H1 (cell line): ENCODE measurements around the gene EPN3. TPM values are rescaled to one million over a fixed set of nuclear protein-coding genes. Genes with fewer than 3 reads are reported as not detected.

ENCODE experiments used
- CTCF ChIA-PET: fragments of 300-600 bp; sonication (Branson Sonifier 250); formaldehyde crosslinking; loops from one replicate; lab custom pipeline; 2021; ENCODE audit not compliant: partially characterized antibody; lab: Charles Lee
- POLR2A ChIA-PET: fragments of 300-600 bp; sonication (Branson Sonifier 250); formaldehyde crosslinking; loops from one replicate; lab custom pipeline; 2021; ENCODE audit warnings: inconsistent platforms; ENCODE audit not compliant: partially characterized antibody; lab: Charles Lee
- DNase-seq, 2 experiments: peaks; one replicate each; pipeline versions ENCODE4 v3.0.0 to v3.0.0-alpha.2; 2010 to 2022; ENCODE audit warnings: low spot score in 2 of 2, low read depth in 1 of 2, mixed read lengths in 1 of 2
- FAIRE-seq: peaks from 2 replicates; lab custom pipeline; 2011; peaks lifted over from hg19 to GRCh38; lab: Jason Lieb, UNC
- H2AFZ ChIP-seq: 2 replicates; pipeline ENCODE4 v1.8.1; 2012; ENCODE audit warnings: low read length, inconsistent platforms
- H2AK5ac ChIP-seq: 2 replicates; pipeline ENCODE4 v1.6.1; 2013; ENCODE audit warnings: low read depth, low read length
- H2BK120ac ChIP-seq: replicated peaks from 2 replicates; pipeline ENCODE3; 2013; ENCODE audit warnings: low read depth, low read length, inconsistent platforms
- H2BK12ac ChIP-seq: 2 replicates; pipeline ENCODE4 v1.6.1; 2013; ENCODE audit warnings: low read depth, low read length
- H2BK15ac ChIP-seq: 2 replicates; pipeline ENCODE4 v1.6.1; 2013; ENCODE audit warnings: low read length
- H2BK20ac ChIP-seq: 2 replicates; pipeline ENCODE4 v1.6.1; 2013; ENCODE audit warnings: low read length
- H2BK5ac ChIP-seq: 2 replicates; pipeline ENCODE4 v1.6.1; 2013; ENCODE audit warnings: low read depth, low read length
- H3K14ac ChIP-seq: 2 replicates; pipeline ENCODE4 v1.6.1; 2013; ENCODE audit warnings: inconsistent platforms; ENCODE audit not compliant: insufficient read length
- H3K18ac ChIP-seq: 2 replicates; pipeline ENCODE4 v1.6.1; 2013; ENCODE audit warnings: low read length; ENCODE audit errors: extremely low read depth
- H3K23ac ChIP-seq: 2 replicates; pipeline ENCODE4 v1.6.1; 2013; ENCODE audit warnings: inconsistent platforms; ENCODE audit not compliant: insufficient read length
- H3K23me2 ChIP-seq: 2 replicates; pipeline ENCODE4 v1.6.1; 2013; ENCODE audit warnings: low read depth, low read length
- H3K27ac ChIP-seq: 2 replicates; pipeline ENCODE4 v1.6.1; 2011; ENCODE audit warnings: low read depth, low read length, inconsistent platforms
- H3K27me3 ChIP-seq, 4 experiments: replicated peaks in 1 of 4; 1 replicate in 1 of 4; 2 replicates in 3 of 4; pipeline versions ENCODE4 v1.6.1 to v1.8.1; 2011 to 2013; ENCODE audit warnings: low read length in 3 of 4, mild to moderate bottlenecking in 3 of 4, inconsistent platforms in 2 of 4, mixed read lengths in 2 of 4, moderate library complexity in 1 of 4; ENCODE audit not compliant: control insufficient read depth in 3 of 4, insufficient read depth in 3 of 4; ENCODE audit errors: extremely low read depth in 1 of 4
- H3K36me3 ChIP-seq, 4 experiments: 2 replicates each; pipeline versions ENCODE4 v1.6.1 to v1.8.1; 2011 to 2013; ENCODE audit warnings: mild to moderate bottlenecking in 4 of 4, low read length in 3 of 4, moderate library complexity in 2 of 4, control low read depth in 1 of 4, inconsistent platforms in 1 of 4; ENCODE audit not compliant: insufficient read depth in 4 of 4, control insufficient read depth in 2 of 4
- H3K4ac ChIP-seq: replicated peaks from 2 replicates; pipeline ENCODE3; 2013; ENCODE audit warnings: low read length, low read depth, mixed read lengths, inconsistent platforms; ENCODE audit not compliant: insufficient read length
- H3K4me1 ChIP-seq, 4 experiments: replicated peaks in 1 of 4; 1 replicate in 1 of 4; 2 replicates in 3 of 4; pipeline versions ENCODE4 v1.6.1 to v1.8.1; 2011 to 2013; ENCODE audit warnings: low read length in 3 of 4, inconsistent platforms in 2 of 4, mixed read lengths in 1 of 4; ENCODE audit not compliant: insufficient read depth in 4 of 4, control insufficient read depth in 3 of 4
- H3K4me2 ChIP-seq, 2 experiments: 2 replicates each; pipeline versions ENCODE4 v1.6.1 to v1.8.1; 2011 to 2013; ENCODE audit warnings: low read depth in 2 of 2, low read length in 2 of 2, control low read depth in 1 of 2, inconsistent platforms in 1 of 2, mild to moderate bottlenecking in 1 of 2; ENCODE audit not compliant: insufficient read depth in 1 of 2
- H3K4me3 ChIP-seq, 4 experiments: fragments of 200-600, 300-600 bp in 1 of 4; sonication (generic), shearing (Covaris generic), sonication (Bioruptor Twin) in 1 of 4; 2 replicates each; pipeline versions ENCODE4 v1.5.1 to v1.8.1; 2011 to 2016; ENCODE audit warnings: low read length in 4 of 4, low read depth in 3 of 4, control low read depth in 2 of 4, inconsistent platforms in 2 of 4, mild to moderate bottlenecking in 2 of 4, mixed read lengths in 1 of 4, moderate library complexity in 1 of 4; ENCODE audit not compliant: insufficient read depth in 2 of 4; ENCODE audit errors: extremely low read depth in 1 of 4
- H3K56ac ChIP-seq: replicated peaks from 2 replicates; pipeline ENCODE3; 2013; ENCODE audit warnings: low read depth, mild to moderate bottlenecking, mixed read lengths, low read length, inconsistent platforms; ENCODE audit not compliant: insufficient read length
- H3K79me1 ChIP-seq: 2 replicates; pipeline ENCODE4 v1.6.1; 2013; ENCODE audit warnings: low read depth, low read length, control low read depth
- H3K79me2 ChIP-seq, 2 experiments: 2 replicates each; pipeline versions ENCODE4 v1.6.1 to v1.8.1; 2012 to 2013; ENCODE audit warnings: low read length in 2 of 2, mild to moderate bottlenecking in 2 of 2, inconsistent platforms in 1 of 2; ENCODE audit not compliant: insufficient read depth in 2 of 2, control insufficient read depth in 1 of 2
- H3K9ac ChIP-seq, 4 experiments: replicated peaks in 1 of 4; 1 replicate in 1 of 4; 2 replicates in 3 of 4; pipeline versions ENCODE4 v1.6.1 to v1.8.1; 2011 to 2013; ENCODE audit warnings: low read depth in 3 of 4, low read length in 3 of 4, control low read depth in 2 of 4, mild to moderate bottlenecking in 2 of 4, moderate library complexity in 2 of 4, inconsistent platforms in 1 of 4; ENCODE audit errors: extremely low read depth in 1 of 4
- H3K9me3 ChIP-seq, 2 experiments: 2 replicates each; pipeline versions ENCODE4 v1.6.1 to v1.8.1; 2012 to 2013; ENCODE audit warnings: mild to moderate bottlenecking in 2 of 2, moderate library complexity in 2 of 2, control low read depth in 1 of 2, inconsistent platforms in 1 of 2, low read depth in 1 of 2, low read length in 1 of 2, mixed read lengths in 1 of 2; ENCODE audit not compliant: insufficient read depth in 2 of 2
- H4K20me1 ChIP-seq, 2 experiments: replicated peaks in 1 of 2; 2 replicates each; pipeline versions ENCODE3 to v1.8.1; 2011 to 2013; ENCODE audit warnings: inconsistent platforms in 2 of 2, low read length in 2 of 2, mild to moderate bottlenecking in 1 of 2; ENCODE audit not compliant: insufficient read depth in 2 of 2, control insufficient read depth in 1 of 2
- H4K5ac ChIP-seq: 2 replicates; pipeline ENCODE4 v1.6.1; 2013; ENCODE audit warnings: low read length, low read depth, mixed read lengths, inconsistent platforms; ENCODE audit not compliant: insufficient read length
- H4K8ac ChIP-seq: 2 replicates; pipeline ENCODE4 v1.8.0; 2013; ENCODE audit warnings: mild to moderate bottlenecking, moderate library complexity, low read length, inconsistent platforms; ENCODE audit not compliant: insufficient read depth; ENCODE audit errors: extremely low read depth
- H4K91ac ChIP-seq: replicated peaks from 2 replicates; pipeline ENCODE3; 2013; ENCODE audit warnings: low read length, mixed read lengths, inconsistent platforms; ENCODE audit not compliant: insufficient read length
- EP300 ChIP-seq, 2 experiments: IDR thresholded peaks; 1 replicate in 1 of 2; 2 replicates in 1 of 2; pipeline ENCODE4 v1.6.1; 2011 to 2012; ENCODE audit warnings: low read depth in 2 of 2, low read length in 2 of 2, mild to moderate bottlenecking in 2 of 2, borderline replicate concordance in 1 of 2, inconsistent platforms in 1 of 2, moderate library complexity in 1 of 2
- POLR2AphosphoS5 ChIP-seq: IDR thresholded peaks from 2 replicates; pipeline ENCODE4 v1.6.1; 2011; ENCODE audit warnings: low read depth, low read length
- RNF2 ChIP-seq: fragments of 200-900, 300-1000 bp; sonication (generic); IDR thresholded peaks from 2 replicates; pipeline ENCODE4 v1.7.1; 2016; ENCODE audit warnings: borderline replicate concordance, low read depth, mild to moderate bottlenecking, antibody characterized with exemption, low read length; ENCODE audit not compliant: poor library complexity, severe bottlenecking; ENCODE audit errors: missing control alignments
- WGBS, 2 experiments: shearing (Covaris generic) in 1 of 2; methylation state at CpG; one replicate each; pipeline versions ENCODE4 v1.1.6 to v1.1.7; 2013 to 2015; ENCODE audit warnings: low lambda C conversion rate in 2 of 2, mixed read lengths in 2 of 2, inconsistent platforms in 1 of 2, low coverage in 1 of 2, missing lambda C conversion rate in 1 of 2; ENCODE audit not compliant: insufficient replicate concordance in 2 of 2, insufficient coverage in 1 of 2, insufficient read length in 1 of 2; ENCODE audit errors: extremely low coverage in 1 of 2, missing lambda C conversion rate in 1 of 2; 5-methylcytosine and 5-hydroxymethylcytosine counted together
- polyA plus RNA-seq, 7 experiments: library from polyadenylated mRNA; depleted of rRNA in 3 of 7; stranded (reverse) in 5 of 7; unstranded in 2 of 7; fragments of >200 nt in 5 of 7; fragments of 200-250 nt in 2 of 7; gene quantifications; 1 replicate in 5 of 7; 2 replicates in 1 of 7; 4 replicates in 1 of 7; pipeline versions ENCODE4 v1.2.1 to v1.2.3, GENCODE V29; 2011 to 2013; ENCODE audit warnings: missing spikeins in 2 of 7, mixed read lengths in 2 of 7
- total RNA-seq: library from RNA; stranded (reverse); fragmentation: NEBNext Ultra II Directional; extraction: Animal tissue kit (Norgen Biotek cat#: 25700); gene quantifications from 2 replicates; pipeline ENCODE4 v1.2.1, GENCODE V29; 2021
- TF ChIP-seq, protein P1 (sequence below): IDR thresholded peaks from 2 replicates; pipeline ENCODE4 v1.6.1; 2012; ENCODE audit warnings: inconsistent platforms

Gene EPN3
- total and polyA plus RNA-seq, 2 of the 8 experiments (the other 6 are each of a cell fraction or from before 2014, with no cell fraction given): 6.7 to 7.9 TPM

DNA sequence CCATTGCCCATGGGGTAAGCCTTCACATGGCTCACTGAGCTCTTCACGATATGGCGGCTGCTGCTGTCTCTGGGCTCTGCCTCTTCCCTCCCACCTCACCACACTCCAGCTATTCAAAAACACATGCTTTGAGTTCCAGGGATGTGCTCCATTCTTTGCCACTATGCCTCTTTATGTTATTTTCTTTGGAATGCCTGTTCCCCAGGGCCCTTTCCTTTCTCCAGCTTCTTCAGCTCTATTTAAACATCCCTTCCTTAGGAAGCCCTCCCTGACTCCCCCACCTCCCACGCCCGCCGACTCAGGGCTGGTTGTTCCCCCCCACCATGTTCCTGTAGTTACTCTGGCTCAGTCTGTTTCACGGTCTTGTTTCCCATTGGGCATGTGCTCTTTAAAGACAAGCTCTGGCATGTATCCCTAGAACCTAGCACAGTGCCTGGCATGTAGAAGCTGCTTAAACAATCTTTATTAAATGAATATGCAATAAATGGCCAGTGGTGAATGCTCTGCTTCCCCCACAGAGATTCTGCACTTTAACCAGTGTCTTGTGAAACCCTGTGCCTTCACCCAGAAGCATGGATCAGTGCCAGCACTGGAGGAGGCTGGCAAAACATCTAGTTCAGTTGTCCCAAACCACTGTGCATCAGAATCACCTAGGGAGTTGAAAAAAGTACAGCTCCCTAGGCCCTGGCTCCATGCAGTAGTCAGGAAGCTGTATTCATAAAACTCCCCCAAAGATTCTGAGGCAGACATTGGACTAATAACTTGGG, 17.4 kb upstream of the EPN3 start:
- H3K79me1 ChIP-seq: no peaks in the 10 kb centered on the region
- WGBS, 2 experiments: 74% methylated on average over 6 of the region's 6 CpGs; no CpG with 5 or more reads in 1 of the 2 experiments
- H3K9me3 ChIP-seq: no peaks in the 10 kb centered on the region
- H3K56ac ChIP-seq: no peak overlapping the region
- H4K5ac ChIP-seq: no peak overlapping the region
- ChIA-PET CTCF (interaction anchor here (0.8 to 2.8 kb wide), 10 partner anchors 13 to 115 kb away, joined by 3 to 9 read pairs (median 4); no protein-coding TSS in a partner anchor), POLR2A (interaction anchor here (0.7 to 1.8 kb wide), 5 partner anchors 10 to 108 kb away, joined by 3 to 5 read pairs (median 5); no protein-coding TSS in a partner anchor)
- H3K4me1 ChIP-seq: peaks cover 0 to 2% (median 0%) of the 10 kb centered on the region in 4 experiments; a peak in 2 of 7 replicates
- no peak overlapping the region for H2BK5ac ChIP-seq
- H4K8ac ChIP-seq: no peak overlapping the region
- no peaks in the 10 kb centered on the region for H3K79me2 ChIP-seq
- FAIRE-seq (no peak), DNase-seq (no peak)
- H2BK15ac ChIP-seq: no peak overlapping the region; the same call in 1 of the 2 replicates
- H3K23ac ChIP-seq: no peak overlapping the region
- no peak overlapping the region for H3K9ac ChIP-seq
- H4K91ac ChIP-seq: peak overlapping the region; percentile 59
- H3K23me2 ChIP-seq: no peaks in the 10 kb centered on the region
- H3K36me3 ChIP-seq: no peaks in the 10 kb centered on the region
- H3K4me2 ChIP-seq: no peak overlapping the region
- no peak overlapping the region for H3K4ac ChIP-seq
- H3K14ac ChIP-seq: no peak overlapping the region
- no peak overlapping the region for H2AK5ac ChIP-seq
- H2BK120ac ChIP-seq: no peak overlapping the region
- H4K20me1 ChIP-seq: peaks cover 0 to 1% of the 10 kb centered on the region in 2 experiments
- peak overlapping the region; percentile 60; the same call in 1 of the 2 replicates for H2BK12ac ChIP-seq
- no peak overlapping the region for H2AFZ ChIP-seq
- H3K27ac ChIP-seq: no peak overlapping the region
- no peak overlapping the region for H3K4me3 ChIP-seq
- no peaks in the 10 kb centered on the region; a peak in 1 of 7 replicates for H3K27me3 ChIP-seq
- H3K18ac ChIP-seq: no peak overlapping the region; the same call in 1 of the 2 replicates
- no peak overlapping the region for H2BK20ac ChIP-seq
- TF ChIP-seq POLR2AphosphoS5: no peak
- TF ChIP-seq RNF2: no peak
- TF ChIP-seq, protein P1, sequence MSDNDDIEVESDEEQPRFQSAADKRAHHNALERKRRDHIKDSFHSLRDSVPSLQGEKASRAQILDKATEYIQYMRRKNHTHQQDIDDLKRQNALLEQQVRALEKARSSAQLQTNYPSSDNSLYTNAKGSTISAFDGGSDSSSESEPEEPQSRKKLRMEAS: peak; percentile 76
- TF ChIP-seq EP300 (IDR thresholded peaks at IDR 0.05; ENCODE audit: borderline replicate concordance in 1 of 2, low read depth in 2 of 2, low read length in 2 of 2): no peak
